Stimulated activated CD4-positive, alpha-beta T cell treated with anti-CD3 and anti-CD28 coated beads, Interleukin-2, amount 100 ng/mL, for 24 hours (primary cell): ENCODE data around the gene VOPP1.
A peak's percentile ranks its signal among the peaks of the same experiment; 100 is the strongest.
"Not testable (repeated sequence)": the region's sequence is repeated elsewhere in the genome, so short reads cannot be mapped to it uniquely, and the experiment has no call there.

Experiments used
- DNase-seq, 2 donors: peaks; one replicate each; pipeline ENCODE4 v3.0.0-alpha.2; 2020

The VOPP1 gene

GRCh38 chr7:55526770-55527169 lies 45.5 kb downstream of the VOPP1 start:
- no peak for DNase-seq

GRCh38 chr7:55526329-55526728 lies 46.0 kb downstream of the VOPP1 start:
- no peak for DNase-seq

GRCh38 chr7:55524558-55525310 lies 47.6 kb downstream of the VOPP1 start:
- no peak for DNase-seq

DNA sequence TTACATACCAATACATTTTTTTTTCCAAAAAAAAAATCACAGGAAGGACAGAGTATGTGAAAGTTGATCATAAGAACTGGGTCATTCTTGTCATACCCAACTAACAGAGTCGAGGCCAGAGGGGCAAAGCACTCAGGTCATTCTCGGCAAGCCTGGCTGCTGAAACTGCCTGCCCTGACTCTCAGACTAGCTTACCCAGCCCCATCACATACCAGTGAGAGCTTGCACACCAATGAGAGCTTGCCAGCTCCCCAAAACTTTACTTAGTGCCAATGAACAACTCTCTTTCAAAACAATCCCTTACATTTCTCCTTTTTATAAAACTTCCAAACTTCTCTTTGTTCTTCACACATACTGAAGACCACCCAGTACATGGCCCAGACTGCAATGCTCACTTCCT lies 48.9 kb downstream of the VOPP1 start:
- no peak for DNase-seq

- DNase-seq: no peak
Measured at GRCh38 chr7:55521917-55522902, 50.1 kb downstream of the VOPP1 start.

DNA sequence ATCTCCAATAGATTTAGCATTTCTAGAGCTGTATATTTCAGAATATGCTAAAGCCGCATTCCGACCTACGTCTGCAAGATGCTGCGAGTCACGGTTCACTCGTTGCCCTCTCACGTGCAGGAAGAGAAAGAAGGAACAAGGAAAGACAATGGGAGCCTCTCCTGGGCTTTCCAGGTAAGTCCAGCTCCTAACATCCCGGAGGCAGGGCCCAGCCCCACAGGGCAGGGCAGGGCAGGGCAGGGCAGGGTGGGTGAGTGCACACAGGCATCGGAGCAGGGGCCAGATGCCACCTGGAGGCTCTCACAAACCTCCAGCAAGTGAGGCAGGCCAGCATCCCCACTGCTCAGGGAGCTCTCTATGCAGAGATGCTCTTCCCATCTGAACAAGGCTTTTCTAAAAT lies 50.8 kb downstream of the VOPP1 start:
- DNase-seq: no peak

DNA sequence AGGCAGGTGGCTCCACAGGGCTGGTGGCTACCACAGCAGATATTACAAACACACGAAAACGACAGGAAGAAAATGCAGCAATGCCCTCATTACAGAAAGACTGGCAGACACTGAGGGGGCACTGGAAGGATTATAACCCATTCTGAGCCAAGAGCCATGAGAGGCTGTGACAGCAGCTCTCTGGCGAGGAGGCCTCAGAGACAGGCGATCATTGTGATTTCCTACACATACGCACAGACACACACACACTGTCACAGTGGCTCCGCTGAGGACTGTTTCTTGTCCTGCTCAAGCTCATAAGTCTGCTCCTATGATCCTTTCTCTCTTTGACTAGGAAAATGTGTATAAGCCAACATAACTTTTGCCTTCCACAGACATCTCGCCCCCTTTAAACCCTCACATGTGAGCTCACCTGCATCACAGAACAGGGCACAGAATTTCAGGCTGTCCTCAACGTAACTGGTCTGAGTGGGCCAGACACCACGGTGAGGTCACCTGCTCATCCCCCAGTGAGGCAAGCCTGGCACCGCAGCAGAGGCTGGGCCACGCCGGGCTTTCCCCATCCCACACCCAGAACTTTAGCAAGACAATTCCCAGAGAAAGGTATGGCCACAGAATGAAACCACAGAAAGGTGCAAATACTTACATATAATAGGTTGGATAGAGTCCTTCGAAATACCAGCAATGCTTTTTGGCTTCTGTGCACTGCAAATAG lies 51.7 kb downstream of the VOPP1 start:
- DNase-seq: no peak

DNA sequence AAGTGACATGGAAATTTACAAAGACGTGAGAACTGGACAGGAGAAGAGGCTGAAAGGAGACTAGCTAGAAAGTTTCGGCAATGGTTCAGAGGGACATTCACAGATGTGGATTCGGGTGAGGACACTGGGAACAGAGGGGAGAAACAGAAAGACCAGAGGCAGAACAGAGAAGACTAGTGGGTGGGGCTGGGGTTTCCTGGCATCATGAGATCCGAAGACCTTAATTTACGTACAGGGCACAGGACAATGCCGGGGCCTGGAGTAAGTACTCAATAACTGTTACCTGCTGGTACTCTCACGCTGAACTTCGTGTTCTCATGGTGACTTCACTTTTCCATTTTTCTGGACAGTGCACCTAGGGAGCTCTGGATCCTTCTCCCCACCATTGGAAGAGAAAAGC lies 53.5 kb downstream of the VOPP1 start:
- DNase-seq: no peak

DNA sequence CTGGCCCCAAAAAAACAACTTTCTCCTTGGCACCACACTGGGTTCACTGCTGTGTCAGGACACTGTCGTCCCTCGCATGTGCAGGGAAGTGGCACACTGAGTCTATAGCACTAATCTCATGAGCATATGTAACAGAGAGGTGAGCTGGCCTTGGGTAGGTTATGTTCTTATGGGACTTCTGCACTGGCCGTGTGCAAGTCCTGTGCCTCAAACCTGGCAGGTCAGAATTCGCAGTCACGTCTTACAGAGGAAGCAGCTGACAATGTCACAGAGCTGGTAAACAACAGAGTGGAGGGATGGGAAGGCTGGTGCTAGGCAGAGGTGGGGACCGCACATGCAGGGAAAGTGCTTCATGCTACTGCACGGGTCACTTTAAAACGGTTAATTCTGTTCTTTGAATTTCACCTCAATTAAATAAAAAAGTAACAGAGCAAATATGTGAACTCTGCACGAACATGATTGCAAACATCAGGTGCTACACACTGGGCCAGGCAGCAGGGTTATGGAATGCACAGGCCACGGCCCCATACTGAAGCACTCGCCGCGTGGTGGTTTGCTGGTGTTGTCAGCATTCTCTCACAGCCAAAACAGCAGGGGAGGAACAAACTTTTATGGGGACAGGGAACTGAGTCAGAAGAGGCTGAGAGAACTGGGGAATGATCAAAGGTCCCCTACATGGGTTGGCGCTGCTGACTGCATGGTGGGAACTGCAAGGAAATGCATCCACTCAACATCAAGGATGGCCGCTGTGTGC lies 54.2 kb downstream of the VOPP1 start:
- DNase-seq: no peak

DNA sequence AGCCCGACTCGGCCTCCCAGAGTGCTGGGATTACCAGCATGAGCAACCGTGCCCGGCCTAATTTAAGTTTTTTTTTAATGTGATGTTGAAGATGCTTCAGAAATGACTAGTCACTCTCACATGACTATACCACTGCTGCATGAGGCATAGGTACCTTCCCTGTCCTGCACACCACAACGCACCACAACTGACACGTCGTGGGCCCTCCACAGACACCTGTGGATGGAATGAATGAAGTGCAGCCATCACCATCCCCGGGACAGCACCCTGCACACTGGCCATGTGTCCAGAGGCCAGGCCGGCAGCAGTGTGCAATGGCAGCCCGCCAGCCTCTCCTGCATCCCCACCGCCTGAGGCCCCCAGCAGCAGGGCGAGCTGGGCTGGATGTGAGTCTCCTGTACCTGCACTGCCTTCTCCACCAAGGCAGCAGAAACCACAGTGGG lies 55.1 kb downstream of the VOPP1 start:
- DNase-seq: peak; percentile 64 to 65

DNA sequence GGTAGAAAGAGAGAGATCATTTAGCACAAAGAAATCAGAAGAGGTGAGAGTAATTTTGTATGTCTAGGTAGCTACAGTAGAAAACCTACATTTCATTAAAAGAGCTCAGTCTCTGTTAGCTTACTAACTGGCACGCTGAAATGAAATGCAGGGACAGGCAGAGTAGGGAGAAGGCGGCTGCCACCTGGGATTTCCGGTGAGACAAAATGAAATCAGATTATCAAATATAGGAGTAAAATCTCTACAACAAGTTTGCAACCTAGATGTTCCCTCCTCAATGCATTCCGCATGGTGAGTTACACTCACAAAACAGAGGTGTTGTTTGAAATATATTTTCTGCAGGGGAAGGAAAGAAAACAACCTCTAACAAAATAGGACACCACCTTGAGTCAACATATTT lies 55.9 kb downstream of the VOPP1 start:
- no peak for DNase-seq

DNA sequence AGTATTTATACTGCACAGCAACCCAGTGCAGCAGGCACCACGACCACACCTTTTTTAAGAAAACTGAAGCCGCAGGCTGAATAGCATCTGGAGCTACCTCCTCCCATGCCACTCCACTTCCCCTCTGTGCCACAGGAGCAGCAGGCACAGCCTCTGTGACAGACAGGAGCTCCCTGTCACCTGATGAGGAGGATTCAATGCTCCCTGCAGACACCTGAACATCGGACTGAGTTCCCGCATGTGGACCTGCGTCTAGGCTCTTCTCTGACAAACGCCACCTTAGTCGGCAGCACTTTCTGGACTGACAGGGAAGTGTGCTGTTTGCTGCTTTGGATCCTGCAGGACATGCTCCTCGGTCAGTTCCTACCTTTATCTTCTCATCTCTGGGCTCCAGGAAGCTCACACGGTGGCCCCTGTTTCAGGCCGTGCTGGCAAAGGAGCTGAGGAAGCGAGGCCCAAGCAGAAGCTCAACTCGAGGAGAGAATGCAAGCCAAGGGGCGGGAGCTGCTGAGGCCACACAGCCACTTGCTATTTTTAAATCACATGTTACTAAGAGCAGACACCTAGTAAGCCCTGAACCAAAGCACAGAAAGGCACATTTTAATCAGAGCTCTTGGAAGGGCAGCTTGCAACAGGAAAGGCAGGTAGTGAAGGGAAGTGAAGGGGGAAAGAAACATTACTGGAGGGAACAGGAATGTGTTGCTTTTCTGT lies 56.6 kb downstream of the VOPP1 start:
- DNase-seq: no peak

GRCh38 chr7:55514546-55515265 lies 57.6 kb downstream of the VOPP1 start:
- DNase-seq: no peak

DNA sequence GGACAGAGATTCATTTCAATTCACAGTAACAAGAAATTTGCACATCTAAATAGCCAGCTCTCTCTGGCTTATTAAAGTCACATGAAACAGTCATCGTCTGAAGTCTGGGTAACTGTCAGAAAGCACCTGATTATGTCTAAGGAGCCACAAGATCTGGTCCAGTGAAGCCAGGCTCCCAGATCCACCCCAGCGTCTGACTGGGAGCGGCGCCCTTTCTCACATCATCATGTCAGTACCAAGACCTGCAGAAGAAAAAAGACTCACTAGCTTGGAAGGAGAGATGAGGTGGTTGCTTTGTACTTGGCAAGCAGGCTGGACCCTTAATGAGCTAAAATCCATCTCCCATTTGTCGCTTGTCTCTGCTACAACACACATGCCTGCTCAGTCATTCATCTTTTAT lies 58.4 kb downstream of the VOPP1 start:
- DNase-seq: no peak

GRCh38 chr7:55512635-55513191 lies 59.6 kb downstream of the VOPP1 start:
- no peak for DNase-seq

DNA sequence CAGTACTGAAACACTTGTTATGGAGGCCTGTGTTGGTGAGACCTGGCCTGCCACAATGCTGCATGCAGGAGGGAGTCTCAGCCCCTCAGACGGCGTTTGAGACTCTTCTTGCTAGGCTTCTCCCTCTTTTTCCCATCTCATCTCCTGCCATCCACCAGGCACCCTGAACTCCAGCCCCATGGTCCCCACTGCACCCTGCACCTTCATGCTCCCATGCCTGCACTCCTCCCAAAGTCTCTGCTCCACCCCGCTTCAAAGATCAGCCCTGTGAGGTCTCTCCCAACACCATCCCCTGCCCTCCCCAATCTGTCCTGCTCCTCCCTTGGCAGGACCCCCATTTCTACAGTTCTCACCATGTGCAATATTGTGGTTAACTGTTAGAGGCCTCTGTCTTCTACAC lies 61.7 kb downstream of the VOPP1 start:
- DNase-seq: no peak

DNA sequence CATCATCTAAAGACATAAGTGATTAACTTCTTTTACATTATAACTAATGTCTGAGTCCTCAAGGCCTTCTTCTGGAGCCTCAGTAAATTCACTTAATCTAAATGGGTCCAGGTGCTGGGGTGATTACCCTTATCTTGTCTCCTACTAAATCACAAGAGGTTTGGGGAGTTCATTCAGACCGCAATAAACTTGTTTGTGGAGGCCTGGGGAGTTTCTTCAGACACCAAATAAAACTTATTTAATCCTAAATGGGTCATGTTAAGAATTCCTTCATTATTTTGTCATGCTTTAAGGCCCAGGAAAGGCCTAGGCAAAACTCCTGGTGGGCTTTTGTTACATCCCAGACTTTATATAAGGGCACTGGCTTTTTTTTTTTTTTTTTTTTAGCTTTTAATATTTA lies 62.1 kb downstream of the VOPP1 start:
- not testable (repeated sequence) for DNase-seq

DNA sequence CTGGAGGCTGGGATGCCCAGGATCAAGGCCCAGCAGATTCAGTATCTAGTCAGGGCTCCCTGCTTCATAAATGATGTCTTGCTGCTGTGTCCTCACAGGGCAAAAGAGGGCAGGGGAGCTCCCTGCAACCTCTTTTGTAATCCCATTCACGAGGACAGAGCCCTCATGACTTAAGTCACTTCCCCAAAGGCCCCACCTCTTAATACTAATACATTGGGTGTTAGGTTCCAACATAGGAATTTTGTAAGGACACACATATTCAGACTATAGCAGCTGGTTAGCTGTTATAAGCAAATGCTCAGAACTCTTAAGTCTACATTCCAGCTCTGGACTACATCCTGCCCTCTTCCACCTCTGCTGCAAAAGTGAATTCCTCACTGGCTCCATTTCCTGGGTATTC lies 63.0 kb downstream of the VOPP1 start:
- no peak for DNase-seq

DNA sequence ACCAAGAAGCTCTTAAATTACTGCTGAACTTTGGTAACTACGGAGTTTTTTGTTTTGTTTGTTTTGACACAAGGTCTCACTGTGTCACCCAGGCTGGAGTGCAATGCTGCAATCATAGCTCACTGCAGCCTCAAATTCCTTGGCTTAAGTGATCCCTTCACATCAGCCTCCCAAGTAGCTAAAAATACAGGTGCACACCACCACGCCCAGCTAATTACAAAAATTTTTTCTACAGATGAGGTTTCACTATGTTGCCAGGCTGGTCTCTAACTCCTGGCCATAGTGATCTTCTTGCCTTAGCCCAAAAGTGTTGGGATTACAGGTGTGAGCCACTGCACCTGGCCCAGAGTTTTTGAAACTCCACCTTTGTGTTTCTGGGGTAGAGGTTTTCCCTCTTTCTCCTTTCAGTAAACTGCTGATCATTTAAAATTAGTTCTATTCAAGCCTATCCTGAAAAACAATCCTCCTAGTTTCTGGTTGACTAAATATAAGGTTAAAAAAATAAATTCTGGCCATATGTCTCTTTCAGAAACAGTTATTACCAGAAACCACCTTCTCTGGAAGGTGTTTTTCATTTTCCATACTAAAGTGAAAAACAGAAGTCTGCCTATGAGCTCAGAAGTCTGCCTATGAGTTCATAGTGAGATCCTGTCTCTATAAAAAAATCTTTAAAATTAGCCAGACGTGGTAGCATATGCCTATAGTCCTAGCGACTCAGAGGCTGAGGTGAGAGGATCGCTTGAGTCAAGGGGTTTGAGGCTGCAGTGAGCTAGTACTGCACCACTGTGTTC lies 63.9 kb downstream of the VOPP1 start:
- DNase-seq: no peak

DNA sequence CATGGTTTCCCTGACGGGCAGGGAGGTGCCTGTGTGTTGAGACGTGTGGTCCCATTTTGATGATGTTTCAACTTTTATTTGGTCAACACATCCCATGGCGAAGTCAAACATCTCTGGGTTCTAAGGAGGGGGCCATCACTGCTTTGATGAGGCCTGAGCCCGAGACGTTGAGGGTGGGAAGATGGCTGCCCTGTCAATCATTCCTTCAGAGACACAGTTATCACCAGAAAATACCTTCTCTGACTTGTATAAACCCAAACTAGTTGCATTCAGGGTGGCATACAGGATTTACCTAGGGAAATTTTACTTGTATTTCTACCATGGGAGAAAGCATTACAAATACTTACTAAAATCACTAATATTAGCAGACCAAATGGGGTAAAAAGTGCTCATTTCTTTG lies 64.6 kb downstream of the VOPP1 start:
- DNase-seq: no peak
